ENCODE results near the gene KCNG2. TPM values are rescaled to one million over a fixed set of nuclear protein-coding genes. Genes with fewer than 3 reads are reported as not detected.

Gene KCNG2
- total RNA-seq, 4 donors from 2014 or later, result 1.7 TPM; not detected in 3

DNA sequence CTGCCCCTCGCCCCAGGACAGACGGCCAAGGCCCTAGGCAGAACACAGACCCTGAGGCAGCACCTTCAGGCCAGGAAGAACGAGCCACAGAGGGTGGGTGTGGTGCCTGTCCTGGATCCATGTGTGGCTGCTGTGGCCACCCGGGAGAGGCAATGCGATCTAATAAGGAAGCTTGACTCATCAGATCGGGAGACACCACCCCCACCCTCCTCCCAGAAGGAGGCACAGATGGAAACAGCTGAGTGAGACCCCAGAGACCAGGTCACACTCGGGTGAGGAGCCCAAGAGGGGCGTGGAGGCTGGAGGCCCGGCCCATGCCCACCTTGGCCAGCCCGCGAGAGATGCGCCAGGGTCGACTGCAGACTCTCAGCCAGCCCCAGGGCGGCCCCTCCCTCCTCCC lies 20.3 kb downstream of the KCNG2 start:
- Histone ChIP-seq H3K4me1 (no peaks in the 10 kb centered on the region), H3K27me3 (peaks cover 0 to 71% (median 5%) of the 10 kb centered on the region in 4 donors), H3K36me3 (no peaks in the 10 kb centered on the region), H3K9me3 (no peaks in the 10 kb centered on the region), H3K4me3 (no peak overlapping the region), H3K27ac (replicated peaks in 1 of 4) (no peak overlapping the region)
- 88% methylated on average over 8 of the region's 14 CpGs for WGBS
- intact Hi-C loops (cut with DNase I), result no loop called here
- TF ChIP-seq POLR2A (IDR thresholded peaks at IDR 0.05; ENCODE audit: low read depth) (no peak), POLR2AphosphoS5 (IDR thresholded peaks at IDR 0.05) (no peak), EP300 (IDR thresholded peaks at IDR 0.05) (no peak)
- TF ChIP-seq, protein P1, sequence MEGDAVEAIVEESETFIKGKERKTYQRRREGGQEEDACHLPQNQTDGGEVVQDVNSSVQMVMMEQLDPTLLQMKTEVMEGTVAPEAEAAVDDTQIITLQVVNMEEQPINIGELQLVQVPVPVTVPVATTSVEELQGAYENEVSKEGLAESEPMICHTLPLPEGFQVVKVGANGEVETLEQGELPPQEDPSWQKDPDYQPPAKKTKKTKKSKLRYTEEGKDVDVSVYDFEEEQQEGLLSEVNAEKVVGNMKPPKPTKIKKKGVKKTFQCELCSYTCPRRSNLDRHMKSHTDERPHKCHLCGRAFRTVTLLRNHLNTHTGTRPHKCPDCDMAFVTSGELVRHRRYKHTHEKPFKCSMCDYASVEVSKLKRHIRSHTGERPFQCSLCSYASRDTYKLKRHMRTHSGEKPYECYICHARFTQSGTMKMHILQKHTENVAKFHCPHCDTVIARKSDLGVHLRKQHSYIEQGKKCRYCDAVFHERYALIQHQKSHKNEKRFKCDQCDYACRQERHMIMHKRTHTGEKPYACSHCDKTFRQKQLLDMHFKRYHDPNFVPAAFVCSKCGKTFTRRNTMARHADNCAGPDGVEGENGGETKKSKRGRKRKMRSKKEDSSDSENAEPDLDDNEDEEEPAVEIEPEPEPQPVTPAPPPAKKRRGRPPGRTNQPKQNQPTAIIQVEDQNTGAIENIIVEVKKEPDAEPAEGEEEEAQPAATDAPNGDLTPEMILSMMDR (IDR thresholded peaks at IDR 0.05), result no peak
- no peak for DNase-seq (ENCODE audit: extremely low spot score)

DNA sequence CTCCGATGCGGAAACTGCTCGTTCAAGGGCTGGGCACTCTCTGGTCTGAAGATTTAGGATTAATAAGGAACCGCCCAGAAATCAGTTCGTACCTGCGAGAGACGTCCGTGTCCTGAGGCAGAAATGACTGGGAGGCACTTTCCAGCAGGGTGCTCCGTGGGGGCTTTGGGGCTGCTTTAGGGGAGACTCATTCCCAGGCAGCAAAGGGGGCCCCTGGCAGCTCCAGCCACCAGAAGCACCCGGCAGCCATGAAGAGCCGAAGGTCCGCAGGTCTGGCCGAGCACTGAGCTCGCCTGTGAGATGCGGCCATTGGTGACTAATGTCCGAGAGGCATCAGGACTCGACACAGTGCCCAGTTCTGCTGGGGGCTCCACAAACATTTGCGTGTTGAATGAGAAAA lies 20.9 kb downstream of the KCNG2 start:
- no peak overlapping the region for H3K27ac ChIP-seq (replicated peaks in 1 of 4)
- DNase-seq (ENCODE audit: extremely low spot score), result no peak
- intact Hi-C loops (cut with DNase I), result no loop called here
- H3K27me3 ChIP-seq, result peaks cover 0 to 71% (median 5%) of the 10 kb centered on the region in 4 donors
- H3K9me3 ChIP-seq, result no peaks in the 10 kb centered on the region
- WGBS, result 87% methylated on average over 18 of the region's 18 CpGs
- no peaks in the 10 kb centered on the region for H3K36me3 ChIP-seq
- H3K4me3 ChIP-seq, result no peak overlapping the region
- no peaks in the 10 kb centered on the region for H3K4me1 ChIP-seq
- TF ChIP-seq POLR2AphosphoS5 (IDR thresholded peaks at IDR 0.05) (no peak), POLR2A (IDR thresholded peaks at IDR 0.05; ENCODE audit: low read depth) (no peak), EP300 (IDR thresholded peaks at IDR 0.05) (no peak)
- TF ChIP-seq, protein P1 (IDR thresholded peaks at IDR 0.05), result no peak

DNA sequence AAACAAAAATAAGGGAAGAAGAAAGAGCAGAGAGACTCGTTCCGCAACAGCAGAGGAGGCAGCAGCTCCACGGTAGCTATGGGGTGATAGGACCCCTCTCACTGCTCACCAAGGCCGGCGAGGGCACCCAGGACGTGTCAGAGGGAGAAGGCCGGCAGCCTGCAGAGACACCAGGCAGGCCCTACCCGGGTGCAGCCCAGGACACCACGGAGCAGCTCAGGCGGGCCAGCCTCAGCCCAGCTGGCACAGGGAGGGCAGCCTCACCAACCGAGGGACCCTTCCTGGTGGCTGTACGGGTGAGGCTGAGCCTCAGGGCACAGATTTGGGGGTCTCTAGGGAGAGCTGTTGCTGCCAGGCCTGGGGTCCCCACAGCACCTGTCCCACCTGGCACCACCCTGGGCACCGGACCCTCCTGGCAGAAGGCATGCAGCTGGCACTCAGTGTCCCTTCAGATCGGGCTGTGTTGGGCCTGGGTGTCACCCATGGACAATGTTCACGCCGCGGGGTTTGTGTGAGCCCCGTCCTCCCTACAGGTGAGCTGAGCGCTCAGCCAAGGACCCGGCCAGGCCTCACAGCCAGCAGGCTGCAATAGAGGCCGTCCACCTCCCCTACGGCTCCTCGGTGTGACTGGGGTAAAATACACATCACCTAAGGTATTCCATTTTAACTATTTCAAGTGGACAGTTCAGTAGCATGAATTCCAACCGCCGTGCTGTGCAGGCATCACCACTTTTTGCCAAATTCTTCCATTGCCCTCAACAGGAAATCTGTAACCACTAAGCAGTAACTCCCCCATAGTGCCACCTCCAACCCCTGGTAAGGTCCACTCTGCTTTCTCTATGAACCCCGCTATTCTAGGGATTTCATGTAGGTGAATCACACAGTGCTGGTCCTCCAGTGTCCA lies 21.6 kb downstream of the KCNG2 start:
- Histone ChIP-seq H3K9me3 (no peaks in the 10 kb centered on the region), H3K27me3 (peaks cover 0 to 66% (median 3%) of the 10 kb centered on the region in 4 donors), H3K4me3 (no peak overlapping the region), H3K4me1 (no peaks in the 10 kb centered on the region), H3K36me3 (no peaks in the 10 kb centered on the region), H3K27ac (replicated peaks in 1 of 4) (no peak overlapping the region)
- 76% methylated on average over 17 of the region's 26 CpGs for WGBS
- DNase-seq (ENCODE audit: extremely low spot score), result no peak
- TF ChIP-seq, protein P1 (IDR thresholded peaks at IDR 0.05), result no peak
- TF ChIP-seq POLR2A (IDR thresholded peaks at IDR 0.05; ENCODE audit: low read depth), result no peak
- no peak for TF ChIP-seq EP300 (IDR thresholded peaks at IDR 0.05)
- TF ChIP-seq POLR2AphosphoS5 (IDR thresholded peaks at IDR 0.05), result no peak
- intact Hi-C loops (cut with DNase I), result no loop called here

DNA sequence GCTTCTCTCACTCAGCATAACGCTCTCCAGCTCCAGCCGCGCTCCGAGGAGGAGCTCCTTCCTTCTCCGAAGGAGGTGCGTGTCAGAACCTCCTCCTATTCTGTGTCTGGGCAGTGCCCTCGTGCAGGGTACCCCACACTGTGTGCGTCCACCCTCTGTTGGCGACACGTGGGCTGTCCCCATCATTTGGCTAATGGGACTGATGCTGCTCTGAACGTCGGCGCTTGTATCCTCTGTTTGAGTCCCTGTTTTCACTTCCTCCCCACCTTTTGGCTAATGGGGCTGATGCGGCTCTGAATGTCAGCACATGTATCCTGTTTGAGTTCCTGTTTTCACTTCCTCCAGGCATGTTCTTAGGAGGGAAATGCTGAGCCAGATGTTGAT lies 22.2 kb downstream of the KCNG2 start:
- TF ChIP-seq POLR2A (IDR thresholded peaks at IDR 0.05; ENCODE audit: low read depth) (no peak), POLR2AphosphoS5 (IDR thresholded peaks at IDR 0.05) (no peak)
- Histone ChIP-seq H3K36me3 (no peaks in the 10 kb centered on the region), H3K4me3 (no peak overlapping the region), H3K4me1 (no peaks in the 10 kb centered on the region), H3K27ac (replicated peaks in 1 of 4) (no peak overlapping the region), H3K27me3 (peaks cover 0 to 62% (median 3%) of the 10 kb centered on the region in 4 donors), H3K9me3 (no peaks in the 10 kb centered on the region)
- no peak for DNase-seq (ENCODE audit: extremely low spot score)
- intact Hi-C loops (cut with DNase I), result no loop called here
- 61% methylated on average over 14 of the region's 14 CpGs for WGBS

DNA sequence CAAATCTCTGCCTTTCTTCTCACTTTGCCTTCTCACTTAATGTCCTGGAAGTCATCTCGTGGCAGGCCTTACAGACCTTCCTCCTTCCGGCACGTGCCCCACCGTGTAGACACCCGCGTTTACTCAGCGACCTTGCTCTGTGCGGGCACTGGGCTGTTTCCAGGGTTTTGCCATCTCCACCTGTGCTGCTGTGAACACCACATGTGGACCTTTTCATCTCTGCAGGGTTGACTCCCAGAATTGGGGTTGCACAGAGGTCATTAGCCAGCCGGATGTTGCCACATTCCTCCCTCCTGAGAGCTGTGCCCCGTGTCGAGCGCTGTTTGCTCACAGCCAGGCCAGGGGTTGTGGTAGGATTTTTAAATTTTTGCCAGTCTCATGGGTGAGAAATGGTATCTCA lies 25.4 kb downstream of the KCNG2 start:
- Histone ChIP-seq H3K4me1 (no peaks in the 10 kb centered on the region), H3K27ac (replicated peaks in 1 of 4) (no peak overlapping the region), H3K4me3 (no peak overlapping the region), H3K36me3 (no peaks in the 10 kb centered on the region), H3K27me3 (peaks cover 0 to 44% (median 0%) of the 10 kb centered on the region in 4 donors), H3K9me3 (no peaks in the 10 kb centered on the region)
- no peak for TF ChIP-seq EP300 (IDR thresholded peaks at IDR 0.05)
- TF ChIP-seq POLR2A (IDR thresholded peaks at IDR 0.05; ENCODE audit: low read depth), result no peak
- no peak for TF ChIP-seq POLR2AphosphoS5 (IDR thresholded peaks at IDR 0.05)
- TF ChIP-seq, protein P1 (IDR thresholded peaks at IDR 0.05), result no peak
- 76% methylated on average over 12 of the region's 12 CpGs for WGBS
- DNase-seq (ENCODE audit: extremely low spot score), result no peak
- intact Hi-C loops (cut with DNase I), result no loop called here
